Stimulated activated CD8-positive, alpha-beta memory T cell treated with anti-CD3 and anti-CD28 coated beads, Interleukin-4, amount 100 ng/mL, for 48 hours (primary cell): ENCODE results near the gene DNAJC17.

Source experiments
- DNase-seq: peaks from one replicate; pipeline ENCODE4 v3.0.0-alpha.2; 2020

DNAJC17 gene

GRCh38 chr15:40787991-40788390, 19.3 kb downstream of the DNAJC17 start:
- no peak for DNase-seq

- peak; percentile 79 for DNase-seq
Observed at GRCh38 chr15:40787344-40787841, 19.9 kb downstream of the DNAJC17 start.

GRCh38 chr15:40785814-40786213, 21.5 kb downstream of the DNAJC17 start:
- no peak for DNase-seq

GRCh38 chr15:40785164-40785563, 22.1 kb downstream of the DNAJC17 start:
- DNase-seq = no peak

- peak; percentile 86 for DNase-seq
Observed at GRCh38 chr15:40782609-40783227, 24.6 kb downstream of the DNAJC17 start.

- peak; percentile 64 for DNase-seq
Observed at GRCh38 chr15:40776537-40777141, 30.6 kb downstream of the DNAJC17 start.

GRCh38 chr15:40775740-40776536, 31.3 kb downstream of the DNAJC17 start:
- DNase-seq = no peak

- no peak for DNase-seq
Observed at GRCh38 chr15:40775007-40775406, 32.3 kb downstream of the DNAJC17 start.

GRCh38 chr15:40773902-40774301, 33.4 kb downstream of the DNAJC17 start:
- DNase-seq = no peak

GRCh38 chr15:40773496-40773895, 33.8 kb downstream of the DNAJC17 start:
- no peak for DNase-seq

GRCh38 chr15:40772014-40772413, 35.3 kb downstream of the DNAJC17 start:
- DNase-seq = no peak

GRCh38 chr15:40771242-40771641, 36.0 kb downstream of the DNAJC17 start:
- DNase-seq = no peak

- DNase-seq = no peak
Observed at GRCh38 chr15:40770147-40770721, 37.0 kb downstream of the DNAJC17 start.

GRCh38 chr15:40769274-40770146, 37.8 kb downstream of the DNAJC17 start, which contains the start of gene C15orf62:
Gene C15orf62 (plus strand): TSS chr15:40769980. CDS start chr15:40770496, 516 bp downstream.
- DNase-seq = peak; percentile 77

- DNase-seq = no peak
Observed at GRCh38 chr15:40768521-40769273, 38.6 kb downstream of the DNAJC17 start.

- DNase-seq = no peak
Observed at GRCh38 chr15:40767838-40768500, 39.3 kb downstream of the DNAJC17 start.

GRCh38 chr15:40766906-40767837, 40.1 kb downstream of the DNAJC17 start:
- no peak for DNase-seq

GRCh38 chr15:40766194-40766815, 41.0 kb downstream of the DNAJC17 start:
- no peak for DNase-seq

GRCh38 chr15:40764629-40765103, 42.6 kb downstream of the DNAJC17 start:
- DNase-seq = no peak
